ENCODE measurements around the gene PCDHGB2. TPM values are rescaled to one million over a fixed set of nuclear protein-coding genes. Genes with fewer than 3 reads are reported as not detected.
"Not testable (repeated sequence)": the region's sequence is repeated elsewhere in the genome, so short reads cannot be mapped to it uniquely, and the experiment has no call there.

PCDHGB2 gene
- total RNA-seq, 4 donors from 2014 or later, result 2.1 to 12.7 (median 3.2) TPM

DNA sequence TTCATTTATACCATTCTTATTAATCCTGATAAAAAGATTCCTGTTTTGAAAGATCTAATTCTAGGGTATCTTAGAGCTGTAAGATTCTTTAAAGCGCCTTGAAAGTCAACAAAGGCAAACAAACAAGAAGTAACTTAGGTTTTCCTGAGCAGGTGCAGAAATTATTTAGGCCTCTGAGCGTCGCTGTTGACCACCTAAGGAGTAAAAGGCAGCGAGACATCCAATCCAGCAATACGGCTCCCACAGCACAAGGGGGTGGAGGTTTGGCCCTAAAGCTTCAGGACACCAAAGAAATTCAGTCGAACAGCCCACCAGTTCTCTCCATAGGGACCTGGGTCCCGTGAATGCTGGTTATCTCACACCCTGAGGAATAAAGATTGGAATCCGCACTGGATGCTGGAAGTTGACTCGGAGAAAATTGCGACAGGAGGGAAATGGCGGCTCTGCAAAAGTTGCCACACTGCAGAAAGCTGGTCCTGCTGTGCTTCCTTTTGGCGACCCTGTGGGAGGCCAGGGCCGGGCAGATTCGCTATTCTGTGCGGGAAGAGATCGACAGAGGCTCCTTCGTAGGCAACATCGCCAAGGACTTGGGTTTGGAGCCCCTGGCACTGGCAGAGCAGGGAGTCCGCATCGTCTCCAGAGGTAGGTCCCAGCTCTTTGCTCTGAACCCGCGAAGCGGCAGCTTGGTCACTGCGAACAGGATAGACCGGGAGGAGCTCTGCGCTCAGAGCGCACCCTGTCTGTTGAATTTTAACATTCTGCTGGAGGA, 21.1 kb upstream of the PCDHGB2 start, which contains the start of gene PCDHGA2:
Gene PCDHGA2, plus strand, starts transcription at position 223 of the 769 bp plus-strand sequence.
- Histone ChIP-seq H3K27me3 (peaks cover 61% of the 10 kb centered on the region), H3K4me3 (peak within 1 kb of the TSS in 1 of 4 donors; percentile 19), H3K27ac (no peak within 1 kb of the TSS), H3K36me3 (peaks cover 0 to 3% (median 0%) of the 10 kb centered on the region in 4 donors), H3K4me1 (no peaks in the 10 kb centered on the region), H3K9me3 (peaks cover 48 to 68% of the 10 kb centered on the region in 2 donors)
- in situ Hi-C loops (cut with MboI; ENCODE audit: low pct_ligation_motif_present in 1 of 4, low pct_unique_long_range_greater_than_20kb in 1 of 4, low sequenced_read_pairs in 3 of 4), result no loop called here
- DNase-seq, result no peak
- intact Hi-C loops (cut with DNase I; ENCODE audit: low total_unique reads), result no loop called here
- WGBS, 2 donors (ENCODE audit: low coverage in 1 of 2), result 7 to 37% methylated on average over 6 to 27 of the region's 27 CpGs
- TF ChIP-seq, protein P1, sequence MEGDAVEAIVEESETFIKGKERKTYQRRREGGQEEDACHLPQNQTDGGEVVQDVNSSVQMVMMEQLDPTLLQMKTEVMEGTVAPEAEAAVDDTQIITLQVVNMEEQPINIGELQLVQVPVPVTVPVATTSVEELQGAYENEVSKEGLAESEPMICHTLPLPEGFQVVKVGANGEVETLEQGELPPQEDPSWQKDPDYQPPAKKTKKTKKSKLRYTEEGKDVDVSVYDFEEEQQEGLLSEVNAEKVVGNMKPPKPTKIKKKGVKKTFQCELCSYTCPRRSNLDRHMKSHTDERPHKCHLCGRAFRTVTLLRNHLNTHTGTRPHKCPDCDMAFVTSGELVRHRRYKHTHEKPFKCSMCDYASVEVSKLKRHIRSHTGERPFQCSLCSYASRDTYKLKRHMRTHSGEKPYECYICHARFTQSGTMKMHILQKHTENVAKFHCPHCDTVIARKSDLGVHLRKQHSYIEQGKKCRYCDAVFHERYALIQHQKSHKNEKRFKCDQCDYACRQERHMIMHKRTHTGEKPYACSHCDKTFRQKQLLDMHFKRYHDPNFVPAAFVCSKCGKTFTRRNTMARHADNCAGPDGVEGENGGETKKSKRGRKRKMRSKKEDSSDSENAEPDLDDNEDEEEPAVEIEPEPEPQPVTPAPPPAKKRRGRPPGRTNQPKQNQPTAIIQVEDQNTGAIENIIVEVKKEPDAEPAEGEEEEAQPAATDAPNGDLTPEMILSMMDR (IDR thresholded peaks at IDR 0.05), result no peak
- TF ChIP-seq EP300 (IDR thresholded peaks at IDR 0.05; ENCODE audit: low read depth) (no peak), POLR2AphosphoS5 (IDR thresholded peaks at IDR 0.05) (no peak), POLR2A (IDR thresholded peaks at IDR 0.05) (no peak)

DNA sequence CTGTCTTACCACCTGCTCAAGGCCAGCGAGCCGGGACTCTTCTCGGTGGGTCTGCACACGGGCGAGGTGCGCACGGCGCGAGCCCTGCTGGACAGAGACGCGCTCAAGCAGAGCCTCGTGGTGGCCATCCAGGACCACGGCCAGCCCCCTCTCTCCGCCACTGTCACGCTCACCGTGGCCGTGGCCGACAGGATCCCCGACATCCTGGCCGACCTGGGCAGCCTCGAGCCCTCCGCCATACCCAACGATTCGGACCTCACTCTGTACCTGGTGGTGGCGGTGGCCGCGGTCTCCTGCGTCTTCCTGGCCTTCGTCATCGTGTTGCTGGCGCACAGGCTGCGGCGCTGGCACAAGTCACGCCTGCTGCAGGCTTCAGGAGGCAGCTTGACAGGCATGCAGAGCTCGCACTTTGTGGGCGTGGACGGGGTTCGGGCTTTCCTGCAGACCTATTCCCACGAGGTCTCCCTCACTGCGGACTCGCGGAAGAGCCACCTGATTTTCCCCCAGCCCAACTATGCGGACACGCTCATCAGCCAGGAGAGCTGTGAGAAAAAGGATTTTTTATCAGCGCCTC, 18.9 kb upstream of the PCDHGB2 start:
- DNase-seq; in situ Hi-C loops (cut with MboI; ENCODE audit: low pct_ligation_motif_present in 1 of 4, low pct_unique_long_range_greater_than_20kb in 1 of 4, low sequenced_read_pairs in 3 of 4); intact Hi-C loops (cut with DNase I; ENCODE audit: low total_unique reads); H3K4me1 ChIP-seq; H3K4me3 ChIP-seq; H3K27ac ChIP-seq; H3K36me3 ChIP-seq: not testable (repeated sequence)
- 82 to 91% methylated on average over 2 to 41 of the region's 45 CpGs for WGBS, 2 donors (ENCODE audit: low coverage in 1 of 2)
- Histone ChIP-seq H3K27me3 (peaks cover 42% of the 10 kb centered on the region), H3K9me3 (peaks cover 44 to 68% of the 10 kb centered on the region in 2 donors)

DNA sequence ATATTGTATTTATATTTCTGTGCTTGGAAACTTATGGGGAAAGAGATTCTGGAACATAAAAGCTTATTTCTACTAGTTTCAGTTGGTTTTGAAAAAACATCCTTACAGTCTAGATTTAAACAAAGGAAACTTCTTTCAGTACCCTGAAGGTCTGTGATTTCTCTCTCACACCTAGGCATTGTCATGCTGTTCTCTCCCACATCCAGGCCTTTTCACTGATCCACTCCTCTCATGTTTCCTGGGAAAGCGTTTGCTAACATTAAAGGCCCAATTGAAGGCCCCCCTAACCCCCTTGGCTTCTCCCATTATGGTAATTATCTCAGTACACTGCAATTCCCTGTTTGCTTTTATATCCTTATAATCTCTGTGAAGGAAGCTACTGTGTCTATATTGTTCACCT, 17.0 kb upstream of the PCDHGB2 start:
- Histone ChIP-seq H3K27ac (no peak overlapping the region), H3K27me3 (peaks cover 24% of the 10 kb centered on the region), H3K9me3 (peaks cover 38 to 54% of the 10 kb centered on the region in 2 donors), H3K36me3 (no peaks in the 10 kb centered on the region), H3K4me3 (no peak overlapping the region), H3K4me1 (no peaks in the 10 kb centered on the region)
- TF ChIP-seq POLR2AphosphoS5 (IDR thresholded peaks at IDR 0.05), result no peak
- no peak for TF ChIP-seq EP300 (IDR thresholded peaks at IDR 0.05; ENCODE audit: low read depth)
- no peak for TF ChIP-seq POLR2A (IDR thresholded peaks at IDR 0.05)
- TF ChIP-seq, protein P1 (IDR thresholded peaks at IDR 0.05), result no peak
- intact Hi-C loops (cut with DNase I; ENCODE audit: low total_unique reads) (no loop called here), in situ Hi-C loops (cut with MboI; ENCODE audit: low pct_ligation_motif_present in 1 of 4, low pct_unique_long_range_greater_than_20kb in 1 of 4, low sequenced_read_pairs in 3 of 4) (no loop called here)
- 10 to 45% methylated on average over 1 of the region's 1 CpG for WGBS, 2 donors (ENCODE audit: low coverage in 1 of 2)
- DNase-seq, result no peak

DNA sequence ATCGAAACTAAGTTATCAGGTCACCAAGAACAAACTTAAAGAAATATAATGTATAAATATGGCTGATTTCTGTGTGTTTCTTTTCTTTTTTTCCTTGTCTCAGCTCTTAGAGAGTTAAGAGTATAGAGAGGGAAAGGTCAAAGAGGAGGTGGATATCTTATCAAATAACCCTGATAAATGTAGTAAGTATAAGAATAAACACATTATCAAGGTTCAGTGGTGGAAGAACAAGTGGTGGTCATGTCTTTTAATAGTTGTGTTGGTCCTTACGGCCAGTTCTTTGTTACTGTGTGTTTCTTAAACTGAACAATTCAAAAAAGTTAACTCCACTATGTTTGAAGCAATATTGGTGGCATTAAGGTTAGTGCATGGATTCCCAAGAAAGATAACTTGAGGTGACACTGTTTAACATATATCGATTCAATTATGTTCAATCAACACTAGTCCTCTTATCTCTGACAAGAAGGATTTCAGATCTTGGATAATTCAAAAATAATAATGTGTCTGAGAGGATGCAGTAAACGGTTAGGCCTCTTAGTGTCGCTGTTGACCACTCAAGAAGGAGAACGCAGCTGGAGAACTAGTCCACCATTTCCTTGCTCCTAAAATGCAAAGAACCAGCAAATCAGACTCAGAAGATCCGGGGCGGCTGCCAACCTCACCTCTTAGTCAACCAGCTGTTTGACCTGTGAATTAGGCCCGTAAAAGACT, 16.4 kb upstream of the PCDHGB2 start, which contains the start of gene PCDHGA3:
Gene PCDHGA3, plus strand, starts transcription at position 588 of the 711 bp plus-strand sequence. CDS start 205 bp downstream, outside the sequence.
- in situ Hi-C loops (cut with MboI; ENCODE audit: low pct_ligation_motif_present in 1 of 4, low pct_unique_long_range_greater_than_20kb in 1 of 4, low sequenced_read_pairs in 3 of 4), result no loop called here
- H3K27me3 ChIP-seq, result peaks cover 20% of the 10 kb centered on the region
- H3K36me3 ChIP-seq, result no peaks in the 10 kb centered on the region
- intact Hi-C loops (cut with DNase I; ENCODE audit: low total_unique reads), result no loop called here
- no peak for DNase-seq
- H3K4me1 ChIP-seq, result no peaks in the 10 kb centered on the region
- H3K4me3 ChIP-seq, result peak within 1 kb of the TSS in 1 of 4 donors; percentile 12
- peaks cover 36 to 54% of the 10 kb centered on the region in 2 donors for H3K9me3 ChIP-seq
- no peak within 1 kb of the TSS for H3K27ac ChIP-seq
- 35 to 55% methylated on average over 8 to 9 of the region's 9 CpGs for WGBS, 2 donors (ENCODE audit: low coverage in 1 of 2)
- TF ChIP-seq EP300 (IDR thresholded peaks at IDR 0.05; ENCODE audit: low read depth), result no peak
- TF ChIP-seq POLR2A (IDR thresholded peaks at IDR 0.05), result no peak
- no peak for TF ChIP-seq POLR2AphosphoS5 (IDR thresholded peaks at IDR 0.05)
- TF ChIP-seq, protein P1 (IDR thresholded peaks at IDR 0.05), result no peak

Measured in transverse colon (tissue), 4 donors.